ENCODE measurements around the gene SPIN2A.
"Not testable (repeated sequence)": the region's sequence is repeated elsewhere in the genome, so short reads cannot be mapped to it uniquely, and the experiment has no call there.

SPIN2A gene

GRCh38 chrX:57156397-57157049 is 19.3 kb upstream of the SPIN2A start:
- H3K4me3 ChIP-seq (ENCODE audit: low read length, poor library complexity, severe bottlenecking): no peak overlapping the region
- H3K9me2 ChIP-seq (replicated peaks; ENCODE audit: low read depth, low read length): no peaks in the 10 kb centered on the region
- H3F3A ChIP-seq (ENCODE audit: low read depth): no peaks in the 10 kb centered on the region
- no peak overlapping the region for H3K4me2 ChIP-seq (ENCODE audit: low read depth, low read length, poor library complexity, severe bottlenecking)
- no peak overlapping the region for H3K9ac ChIP-seq (ENCODE audit: low read depth, low read length, poor library complexity, severe bottlenecking)
- no peak overlapping the region for H2AFZ ChIP-seq (ENCODE audit: low read length)
- no peaks in the 10 kb centered on the region for H3K27me3 ChIP-seq (ENCODE audit: insufficient read depth, low read length, poor library complexity, severe bottlenecking)
- H4K20me1 ChIP-seq (ENCODE audit: insufficient read depth, low read length, poor library complexity, severe bottlenecking): no peaks in the 10 kb centered on the region
- no peaks in the 10 kb centered on the region for H3K79me2 ChIP-seq (ENCODE audit: insufficient read depth, low read length)
- TF ChIP-seq, protein P1, sequence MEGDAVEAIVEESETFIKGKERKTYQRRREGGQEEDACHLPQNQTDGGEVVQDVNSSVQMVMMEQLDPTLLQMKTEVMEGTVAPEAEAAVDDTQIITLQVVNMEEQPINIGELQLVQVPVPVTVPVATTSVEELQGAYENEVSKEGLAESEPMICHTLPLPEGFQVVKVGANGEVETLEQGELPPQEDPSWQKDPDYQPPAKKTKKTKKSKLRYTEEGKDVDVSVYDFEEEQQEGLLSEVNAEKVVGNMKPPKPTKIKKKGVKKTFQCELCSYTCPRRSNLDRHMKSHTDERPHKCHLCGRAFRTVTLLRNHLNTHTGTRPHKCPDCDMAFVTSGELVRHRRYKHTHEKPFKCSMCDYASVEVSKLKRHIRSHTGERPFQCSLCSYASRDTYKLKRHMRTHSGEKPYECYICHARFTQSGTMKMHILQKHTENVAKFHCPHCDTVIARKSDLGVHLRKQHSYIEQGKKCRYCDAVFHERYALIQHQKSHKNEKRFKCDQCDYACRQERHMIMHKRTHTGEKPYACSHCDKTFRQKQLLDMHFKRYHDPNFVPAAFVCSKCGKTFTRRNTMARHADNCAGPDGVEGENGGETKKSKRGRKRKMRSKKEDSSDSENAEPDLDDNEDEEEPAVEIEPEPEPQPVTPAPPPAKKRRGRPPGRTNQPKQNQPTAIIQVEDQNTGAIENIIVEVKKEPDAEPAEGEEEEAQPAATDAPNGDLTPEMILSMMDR (conservative IDR thresholded peaks at IDR 0.05; ENCODE audit: low read length): peak; percentile 54
- TF ChIP-seq EZH2phosphoT487 (IDR thresholded peaks at IDR 0.05; ENCODE audit: borderline replicate concordance): no peak
- H3K9me3 ChIP-seq (ENCODE audit: insufficient read depth, low read depth, low read length): no peaks in the 10 kb centered on the region
- no peaks in the 10 kb centered on the region for H3K36me3 ChIP-seq (ENCODE audit: insufficient read depth, low read length)
- no peaks in the 10 kb centered on the region for H3K4me1 ChIP-seq (ENCODE audit: insufficient read depth, low read length, poor library complexity, severe bottlenecking)

GRCh38 chrX:57155171-57155570 is 18.0 kb upstream of the SPIN2A start:
- no peak overlapping the region for H3K9ac ChIP-seq (ENCODE audit: low read depth, low read length, poor library complexity, severe bottlenecking)
- no peaks in the 10 kb centered on the region for H3K9me2 ChIP-seq (replicated peaks; ENCODE audit: low read depth, low read length)
- H3K79me2 ChIP-seq (ENCODE audit: insufficient read depth, low read length): no peaks in the 10 kb centered on the region
- no peaks in the 10 kb centered on the region for H3K36me3 ChIP-seq (ENCODE audit: insufficient read depth, low read length)
- no peak overlapping the region for H3K4me3 ChIP-seq (ENCODE audit: low read length, poor library complexity, severe bottlenecking)
- no peak overlapping the region for H3K4me2 ChIP-seq (ENCODE audit: low read depth, low read length, poor library complexity, severe bottlenecking)
- no peak overlapping the region for H2AFZ ChIP-seq (ENCODE audit: low read length)
- no peak for TF ChIP-seq EZH2phosphoT487 (IDR thresholded peaks at IDR 0.05; ENCODE audit: borderline replicate concordance)
- TF ChIP-seq, protein P1 (conservative IDR thresholded peaks at IDR 0.05; ENCODE audit: low read length): no peak
- no peaks in the 10 kb centered on the region for H3K4me1 ChIP-seq (ENCODE audit: insufficient read depth, low read length, poor library complexity, severe bottlenecking)
- H3K27me3 ChIP-seq (ENCODE audit: insufficient read depth, low read length, poor library complexity, severe bottlenecking): no peaks in the 10 kb centered on the region
- no peaks in the 10 kb centered on the region for H3K9me3 ChIP-seq (ENCODE audit: insufficient read depth, low read depth, low read length)
- no peaks in the 10 kb centered on the region for H4K20me1 ChIP-seq (ENCODE audit: insufficient read depth, low read length, poor library complexity, severe bottlenecking)
- no peaks in the 10 kb centered on the region for H3F3A ChIP-seq (ENCODE audit: low read depth)

DNA sequence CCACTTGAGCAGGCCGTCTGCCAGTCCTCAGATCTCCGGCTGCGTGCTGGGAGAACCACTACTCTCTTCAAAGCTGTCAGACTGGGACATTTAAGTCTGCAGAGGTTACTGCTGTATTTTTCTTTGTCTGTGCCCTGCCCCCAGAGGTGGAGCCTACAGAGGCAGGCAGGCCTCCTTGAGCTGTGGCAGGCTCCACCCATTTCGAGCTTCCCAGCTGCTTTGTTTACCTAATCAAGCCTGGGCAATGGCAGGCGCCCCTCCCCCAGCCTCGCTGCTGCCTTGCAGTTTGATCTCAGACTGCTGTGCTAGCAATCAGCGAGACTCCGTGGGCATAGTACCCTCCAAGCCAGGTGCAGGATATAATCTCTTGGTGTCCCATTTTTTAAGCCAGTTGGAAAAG is 15.0 kb upstream of the SPIN2A start:
- not testable (repeated sequence) for H3K4me1 ChIP-seq (ENCODE audit: insufficient read depth, low read length, poor library complexity, severe bottlenecking); H3K9me2 ChIP-seq (replicated peaks; ENCODE audit: low read depth, low read length); H3K27me3 ChIP-seq (ENCODE audit: insufficient read depth, low read length, poor library complexity, severe bottlenecking); H3K4me2 ChIP-seq (ENCODE audit: low read depth, low read length, poor library complexity, severe bottlenecking); H3K79me2 ChIP-seq (ENCODE audit: insufficient read depth, low read length); H3F3A ChIP-seq (ENCODE audit: low read depth); H3K9me3 ChIP-seq (ENCODE audit: insufficient read depth, low read depth, low read length); H3K4me3 ChIP-seq (ENCODE audit: low read length, poor library complexity, severe bottlenecking); H2AFZ ChIP-seq (ENCODE audit: low read length); H4K20me1 ChIP-seq (ENCODE audit: insufficient read depth, low read length, poor library complexity, severe bottlenecking); H3K36me3 ChIP-seq (ENCODE audit: insufficient read depth, low read length); H3K9ac ChIP-seq (ENCODE audit: low read depth, low read length, poor library complexity, severe bottlenecking)

DNA sequence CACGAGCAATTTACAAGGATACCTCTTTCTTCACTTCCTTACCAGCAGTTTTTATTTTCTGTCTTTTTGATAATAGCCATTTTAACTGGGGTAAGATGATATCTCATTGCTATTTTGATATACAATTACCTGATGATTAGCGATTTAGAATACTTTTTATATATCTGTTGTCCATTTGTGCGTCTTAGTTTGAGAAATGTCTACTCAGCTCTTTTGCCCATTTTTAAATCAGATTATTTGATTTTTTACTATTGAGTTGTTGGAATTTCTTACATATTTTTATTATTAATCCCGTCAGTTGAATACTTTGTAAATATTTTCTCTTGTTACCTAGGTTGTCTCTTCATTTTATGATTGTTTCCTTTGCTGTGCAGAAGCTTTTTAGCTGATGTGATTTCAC is 1.5 kb upstream of the SPIN2A start:
- Histone ChIP-seq H4K20me1 (ENCODE audit: insufficient read depth, low read length, poor library complexity, severe bottlenecking) (no peaks in the 10 kb centered on the region), H3K9me3 (ENCODE audit: insufficient read depth, low read depth, low read length) (no peaks in the 10 kb centered on the region), H3K79me2 (ENCODE audit: insufficient read depth, low read length) (no peaks in the 10 kb centered on the region), H3K36me3 (ENCODE audit: insufficient read depth, low read length) (no peaks in the 10 kb centered on the region), H3K4me3 (ENCODE audit: low read length, poor library complexity, severe bottlenecking) (no peak overlapping the region), H3K9ac (ENCODE audit: low read depth, low read length, poor library complexity, severe bottlenecking) (no peak overlapping the region), H3F3A (ENCODE audit: low read depth) (no peaks in the 10 kb centered on the region), H3K27me3 (ENCODE audit: insufficient read depth, low read length, poor library complexity, severe bottlenecking) (no peaks in the 10 kb centered on the region), H3K9me2 (replicated peaks; ENCODE audit: low read depth, low read length) (no peaks in the 10 kb centered on the region), H3K4me1 (ENCODE audit: insufficient read depth, low read length, poor library complexity, severe bottlenecking) (no peaks in the 10 kb centered on the region), H3K4me2 (ENCODE audit: low read depth, low read length, poor library complexity, severe bottlenecking) (no peak overlapping the region), H2AFZ (ENCODE audit: low read length) (no peak overlapping the region)
- no peak for TF ChIP-seq EZH2phosphoT487 (IDR thresholded peaks at IDR 0.05; ENCODE audit: borderline replicate concordance)
- TF ChIP-seq, protein P1 (conservative IDR thresholded peaks at IDR 0.05; ENCODE audit: low read length): no peak

All from Loucy (cell line).